ENCODE results near the gene AUTS2.
"Not testable (repeated sequence)": the region's sequence is repeated elsewhere in the genome, so short reads cannot be mapped to it uniquely, and the experiment has no call there.

Gene AUTS2

GRCh38 chr7:70271617-70272081 is 673.4 kb downstream of the AUTS2 start (continued):
- TF ChIP-seq PRDM4 (tag by site-specific recombination; IDR thresholded peaks at IDR 0.05): peak; percentile 88
- TF ChIP-seq ZNF404 (tag by site-specific recombination; IDR thresholded peaks at IDR 0.05): no peak
- no peak for TF ChIP-seq ZNF146 (tag by site-specific recombination; IDR thresholded peaks at IDR 0.05)
- TF ChIP-seq ZNF623 (tag by site-specific recombination; IDR thresholded peaks at IDR 0.05): no peak
- no peak for TF ChIP-seq ZNF148 (tag by site-specific recombination; IDR thresholded peaks at IDR 0.05; ENCODE audit: borderline replicate concordance)
- TF ChIP-seq ZNF155 (tag by site-specific recombination; IDR thresholded peaks at IDR 0.05): no peak
- no peak for TF ChIP-seq ZFP3 (tag by site-specific recombination; IDR thresholded peaks at IDR 0.05; ENCODE audit: low read depth)
- no peak for TF ChIP-seq ZNF792 (tag by site-specific recombination; IDR thresholded peaks at IDR 0.05)
- no peak for TF ChIP-seq ZSCAN4 (tag by site-specific recombination; IDR thresholded peaks at IDR 0.05)

- H3K27ac ChIP-seq (ENCODE audit: extremely low read depth, low read depth, low read length); H3K4me3 ChIP-seq (ENCODE audit: low read depth, low read length); H3K9me3 ChIP-seq (ENCODE audit: control insufficient read depth, insufficient read depth, low read depth, low read length); H3K36me3 ChIP-seq (ENCODE audit: control insufficient read depth in 2 of 2, insufficient read depth in 1 of 2, low read length in 2 of 2); CTCF ChIA-PET; H3K4me1 ChIP-seq (ENCODE audit: control insufficient read depth, insufficient read depth, low read length); POLR2A ChIA-PET: not testable (repeated sequence)
Observed at GRCh38 chr7:70275570-70275969, 677.3 kb downstream of the AUTS2 start.

- H3K4me3 ChIP-seq (ENCODE audit: low read depth, low read length): no peak overlapping the region
- POLR2A ChIA-PET: no interaction called here
- no peaks in the 10 kb centered on the region for H3K4me1 ChIP-seq (ENCODE audit: control insufficient read depth, insufficient read depth, low read length)
- no peaks in the 10 kb centered on the region for H3K36me3 ChIP-seq (ENCODE audit: control insufficient read depth in 2 of 2, insufficient read depth in 1 of 2, low read length in 2 of 2)
- H3K27ac ChIP-seq (ENCODE audit: extremely low read depth, low read depth, low read length): no peak overlapping the region
- no peaks in the 10 kb centered on the region for H3K9me3 ChIP-seq (ENCODE audit: control insufficient read depth, insufficient read depth, low read depth, low read length)
- CTCF ChIA-PET: no interaction called here
- TF ChIP-seq ZBTB49 (tag by site-specific recombination; IDR thresholded peaks at IDR 0.05; ENCODE audit: low read depth) (no peak), ZNF518A (tag by site-specific recombination; conservative IDR thresholded peaks at IDR 0.05; ENCODE audit: low read depth) (no peak), ZNF23 (tag by site-specific recombination; IDR thresholded peaks at IDR 0.05; ENCODE audit: borderline replicate concordance) (no peak), ZNF394 (tag by site-specific recombination; IDR thresholded peaks at IDR 0.05; ENCODE audit: borderline replicate concordance) (no peak), ZNF692 (tag by site-specific recombination; IDR thresholded peaks at IDR 0.05) (no peak), KLF1 (tag by site-specific recombination; IDR thresholded peaks at IDR 0.05) (no peak), ZNF121 (tag by site-specific recombination; IDR thresholded peaks at IDR 0.05) (no peak), EGR2 (tag by site-specific recombination; IDR thresholded peaks at IDR 0.05; ENCODE audit: low read depth) (no peak)
Observed at GRCh38 chr7:70285187-70285586, 686.9 kb downstream of the AUTS2 start.
